Activated naive CD4-positive, alpha-beta T cell treated with anti-CD3 and anti-CD28 coated beads, Interleukin-2, amount 50 U/mL, for 72 hours (primary cell): ENCODE data around the gene PTPRT. TPM values are rescaled to one million over a fixed set of nuclear protein-coding genes. Genes with fewer than 3 reads are reported as not detected.

Experiments
- ATAC-seq, 2 donors: fragments of 150-1000 bp; cut with Tn5 transposase; 2 replicates each; pipeline ENCODE4 v1.10.0; 2021; ENCODE audit warnings: mild to moderate bottlenecking in 2 of 2, moderate library complexity in 2 of 2
- DNase-seq, 2 donors: peaks; one replicate each; pipeline ENCODE4 v3.0.0; 2021 to 2022; ENCODE audit warnings: low spot score in 2 of 2
- H3K27ac Mint-ChIP-seq, 2 donors: one replicate each; pipeline ENCODE4 v1.8.0; 2022; ENCODE audit warnings: mild to moderate bottlenecking in 2 of 2, mixed read lengths in 2 of 2
- H3K36me3 Mint-ChIP-seq, 2 donors: one replicate each; pipeline ENCODE4 v1.8.0; 2022; ENCODE audit warnings: mixed read lengths in 2 of 2
- H3K9me3 Mint-ChIP-seq, 2 donors: one replicate each; pipeline ENCODE4 v1.8.0; 2022; ENCODE audit warnings: mixed read lengths in 2 of 2
- total RNA-seq, 2 donors: library from RNA; stranded (reverse); gene quantifications; one replicate each; pipeline ENCODE4 v1.2.3, GENCODE V29; 2022

The PTPRT gene
- total RNA-seq, 2 donors from 2014 or later = not detected

DNA sequence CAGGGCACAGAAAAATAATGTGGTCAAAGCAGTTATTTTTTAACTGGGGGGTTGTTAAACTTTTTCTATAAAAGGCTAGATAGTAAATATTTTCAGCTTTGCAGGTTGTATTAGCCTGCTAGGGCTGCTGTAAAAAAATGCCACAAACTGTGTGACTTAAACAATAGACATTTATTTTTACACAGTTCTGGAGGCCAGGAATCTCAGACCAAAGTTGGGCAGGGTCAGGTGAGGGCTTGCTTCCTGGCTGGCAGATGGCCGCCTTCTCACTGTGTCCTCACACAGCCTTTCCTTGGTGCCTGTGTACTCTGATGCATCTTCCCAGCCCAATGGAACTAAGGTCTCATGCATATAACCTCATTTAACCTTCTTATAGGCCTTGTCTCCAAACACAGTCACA, 294.7 kb downstream of the PTPRT start:
- DNase-seq (no peak), ATAC-seq (no peak)
- no peaks in the 10 kb centered on the region for H3K36me3 Mint-ChIP-seq
- H3K9me3 Mint-ChIP-seq = peaks cover 15 to 16% of the 10 kb centered on the region in 2 donors
- H3K27ac Mint-ChIP-seq = no peak overlapping the region

DNA sequence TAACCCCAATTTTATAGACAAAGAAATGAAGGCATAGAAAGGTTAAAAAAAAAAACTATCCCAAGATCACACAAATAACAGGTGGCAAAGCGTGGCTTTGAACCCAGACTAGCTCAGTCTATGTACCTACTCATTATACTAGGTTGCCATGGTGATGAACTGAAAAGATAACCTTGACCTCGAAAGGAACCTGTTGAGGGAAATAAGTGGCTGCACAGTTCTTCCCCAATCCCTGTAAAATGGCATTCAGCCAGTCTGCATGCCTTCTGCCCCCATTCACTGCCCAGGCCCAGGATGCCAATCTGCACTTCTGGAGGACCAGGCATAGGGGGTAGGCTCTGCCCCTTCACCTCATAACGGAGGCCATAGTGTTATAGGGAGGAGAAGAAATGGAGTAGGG, 295.2 kb downstream of the PTPRT start:
- no peak overlapping the region for H3K27ac Mint-ChIP-seq
- H3K9me3 Mint-ChIP-seq = peaks cover 14 to 15% of the 10 kb centered on the region in 2 donors
- ATAC-seq (no peak), DNase-seq (no peak)
- no peaks in the 10 kb centered on the region for H3K36me3 Mint-ChIP-seq

DNA sequence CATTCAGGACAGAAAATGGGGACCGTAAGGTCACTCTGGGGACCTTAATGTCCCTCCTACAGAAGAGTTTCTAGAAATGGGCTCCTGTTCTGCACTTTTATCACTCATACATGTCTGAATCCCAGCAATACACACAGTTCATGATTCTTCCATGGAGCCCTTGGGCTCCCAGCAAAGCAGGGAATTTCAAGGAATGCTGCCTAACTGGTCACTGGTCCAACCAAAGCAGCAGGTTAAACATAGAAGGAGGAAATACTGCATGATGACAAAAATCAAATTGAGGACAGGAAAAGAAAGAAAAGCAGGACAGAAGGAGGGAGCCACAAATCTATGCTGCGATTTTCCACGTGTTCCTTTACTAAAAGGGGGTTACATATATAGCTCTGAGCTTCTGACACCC, 300.2 kb downstream of the PTPRT start:
- DNase-seq (no peak), ATAC-seq (no peak)
- Mint-ChIP-seq H3K36me3 (no peaks in the 10 kb centered on the region), H3K27ac (no peak overlapping the region), H3K9me3 (peaks cover 9 to 10% of the 10 kb centered on the region in 2 donors)

DNA sequence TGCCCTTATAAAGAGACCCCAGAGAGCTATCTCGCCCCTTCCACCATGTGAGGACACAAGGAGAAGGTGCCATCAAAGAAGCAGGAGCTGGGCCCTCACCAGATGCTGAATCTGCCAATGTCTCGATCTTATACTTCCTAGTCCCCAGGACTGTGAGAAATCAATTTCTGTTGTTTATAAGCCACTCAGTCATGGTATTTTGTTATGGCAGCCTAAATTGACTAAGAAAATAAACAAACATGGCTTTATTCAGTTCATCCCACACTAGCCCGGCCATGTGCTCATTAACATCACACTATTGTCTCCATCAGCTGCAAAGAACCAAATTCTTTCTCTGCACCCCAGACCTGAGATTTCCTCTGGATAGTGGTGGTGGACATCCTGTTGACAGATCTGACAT, 302.4 kb downstream of the PTPRT start:
- Mint-ChIP-seq H3K27ac (no peak overlapping the region), H3K9me3 (peaks cover 7 to 11% of the 10 kb centered on the region in 2 donors), H3K36me3 (no peaks in the 10 kb centered on the region)
- ATAC-seq = no peak
- DNase-seq = no peak

DNA sequence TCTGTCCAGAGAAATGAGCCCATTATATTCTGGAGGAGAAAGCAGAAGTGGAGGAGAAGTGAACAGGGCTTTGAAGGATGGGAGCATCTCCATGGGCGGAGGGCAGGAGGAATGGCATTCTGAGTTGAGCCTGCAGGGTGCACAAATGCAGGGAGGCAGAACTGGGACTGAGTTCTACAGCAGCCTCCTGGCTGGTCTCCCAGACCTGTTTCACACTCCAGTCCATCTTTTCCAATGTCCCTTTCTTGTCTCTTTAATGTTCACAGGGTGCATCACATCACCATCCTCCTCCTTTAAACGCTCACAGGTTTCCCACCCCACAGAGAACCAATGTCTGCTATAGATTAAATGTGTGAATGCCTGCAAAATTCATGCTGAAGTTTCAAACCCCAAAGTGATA, 302.9 kb downstream of the PTPRT start:
- peaks cover 7 to 11% of the 10 kb centered on the region in 2 donors for H3K9me3 Mint-ChIP-seq
- no peak for DNase-seq
- no peaks in the 10 kb centered on the region for H3K36me3 Mint-ChIP-seq
- no peak overlapping the region for H3K27ac Mint-ChIP-seq
- ATAC-seq = no peak

DNA sequence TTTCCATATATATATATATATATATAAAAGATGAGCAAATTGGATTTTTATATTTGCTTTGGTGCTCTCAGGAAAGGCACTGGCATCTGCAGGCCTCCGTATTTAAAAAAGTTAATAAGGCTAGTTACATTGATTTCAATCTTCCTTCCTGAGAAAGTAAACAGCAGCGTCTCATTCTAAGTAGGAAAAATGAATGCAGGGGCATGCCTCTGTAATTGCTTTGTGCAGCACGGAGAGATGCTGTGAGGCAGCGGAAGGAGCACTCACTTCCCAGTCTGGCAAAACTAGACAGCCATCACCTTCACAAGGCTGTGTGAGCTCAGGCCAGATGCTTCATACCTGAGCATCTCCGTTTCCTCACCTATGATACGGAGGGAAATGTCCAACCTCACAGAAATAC, 303.7 kb downstream of the PTPRT start:
- Mint-ChIP-seq H3K36me3 (no peaks in the 10 kb centered on the region), H3K27ac (no peak overlapping the region), H3K9me3 (peaks cover 6 to 10% of the 10 kb centered on the region in 2 donors)
- DNase-seq (no peak), ATAC-seq (no peak)

DNA sequence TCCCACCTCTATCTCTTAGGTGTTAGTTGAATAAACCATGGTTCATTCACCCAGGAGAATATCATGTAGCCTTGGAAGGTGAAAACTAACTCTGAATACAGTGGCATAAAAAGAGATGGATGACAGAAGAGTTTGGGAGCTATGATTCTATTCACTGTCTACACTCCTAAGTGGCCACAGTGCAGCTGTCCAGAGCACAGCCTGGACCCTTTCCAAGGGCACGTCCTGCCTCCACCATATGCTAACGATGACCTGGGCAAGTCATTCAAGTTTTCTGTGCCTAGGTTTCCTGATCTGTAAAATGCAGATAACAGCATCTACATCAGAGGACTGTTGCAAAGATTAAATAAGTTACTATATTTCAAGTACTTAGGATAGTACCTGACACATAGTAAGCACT, 314.1 kb downstream of the PTPRT start:
- no peaks in the 10 kb centered on the region for H3K36me3 Mint-ChIP-seq
- DNase-seq (no peak), ATAC-seq (no peak)
- H3K9me3 Mint-ChIP-seq = peaks cover 0 to 4% of the 10 kb centered on the region in 2 donors
- no peak overlapping the region for H3K27ac Mint-ChIP-seq

DNA sequence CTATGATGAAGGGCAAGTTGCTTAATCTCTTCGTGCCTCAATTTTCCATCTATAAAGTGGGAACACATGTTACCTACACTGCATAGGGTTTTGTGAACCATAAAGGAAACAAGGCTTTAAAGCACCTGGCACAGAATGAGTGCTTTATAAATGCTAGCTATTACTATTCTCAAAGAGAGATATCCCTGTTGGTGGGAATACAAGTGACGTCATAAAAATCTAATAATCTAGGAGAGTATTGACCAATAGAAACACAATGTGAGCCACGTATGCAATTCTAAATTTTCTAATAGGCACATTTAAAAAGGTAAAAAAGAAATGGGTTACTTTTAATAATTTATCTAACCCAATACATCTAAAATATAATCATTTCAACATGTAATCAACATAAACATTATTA, 316.4 kb downstream of the PTPRT start:
- no peak overlapping the region for H3K27ac Mint-ChIP-seq
- H3K36me3 Mint-ChIP-seq = no peaks in the 10 kb centered on the region
- peaks cover 5 to 8% of the 10 kb centered on the region in 2 donors for H3K9me3 Mint-ChIP-seq

DNA sequence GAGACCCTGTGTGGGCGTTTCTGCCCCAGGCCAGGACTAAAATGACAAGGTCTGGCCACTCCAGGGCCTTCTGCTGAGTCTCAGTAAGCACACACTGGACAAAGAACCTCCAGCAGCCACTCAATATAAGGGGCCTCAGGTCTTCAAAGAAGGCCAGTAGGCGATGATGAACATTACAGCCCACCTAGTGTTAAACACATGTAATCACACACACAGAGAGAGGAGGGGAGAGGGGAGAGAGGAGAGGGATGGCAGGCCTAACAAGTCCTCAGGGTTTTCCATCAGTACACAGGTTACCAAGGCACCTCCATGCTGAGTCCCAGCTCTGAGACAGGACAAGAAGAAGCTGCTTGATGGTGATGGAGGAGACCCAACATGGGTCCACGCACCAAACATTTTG, 325.6 kb downstream of the PTPRT start:
- ATAC-seq (no peak), DNase-seq (no peak)
- peaks cover 4 to 11% of the 10 kb centered on the region in 2 donors for H3K9me3 Mint-ChIP-seq
- H3K27ac Mint-ChIP-seq = no peak overlapping the region
- no peaks in the 10 kb centered on the region for H3K36me3 Mint-ChIP-seq

More for the DNA sequence above, 316.4 kb downstream of the PTPRT start:
- DNase-seq (no peak), ATAC-seq (no peak)

DNA sequence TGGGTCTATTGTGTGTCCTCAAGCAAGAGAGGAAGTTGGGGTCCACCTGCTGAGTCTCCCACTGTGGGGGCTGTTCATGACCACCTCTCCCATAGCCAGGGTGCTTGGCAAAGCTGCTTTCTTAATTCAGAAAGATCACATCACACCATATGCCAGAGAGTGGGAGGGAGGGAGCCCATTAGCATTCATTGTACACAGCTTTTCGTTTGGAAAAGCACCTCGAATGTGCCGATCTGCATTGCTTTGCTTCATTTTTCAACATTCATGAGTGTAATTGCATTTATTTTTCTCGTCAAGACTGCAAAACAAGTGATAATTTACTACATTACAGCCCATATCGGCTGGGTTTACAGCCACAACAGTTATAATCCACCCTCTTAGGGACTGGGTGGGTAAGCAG, 327.3 kb downstream of the PTPRT start:
- Mint-ChIP-seq H3K27ac (no peak overlapping the region), H3K36me3 (no peaks in the 10 kb centered on the region), H3K9me3 (peaks cover 5 to 9% of the 10 kb centered on the region in 2 donors)
- no peak for ATAC-seq
- no peak for DNase-seq

DNA sequence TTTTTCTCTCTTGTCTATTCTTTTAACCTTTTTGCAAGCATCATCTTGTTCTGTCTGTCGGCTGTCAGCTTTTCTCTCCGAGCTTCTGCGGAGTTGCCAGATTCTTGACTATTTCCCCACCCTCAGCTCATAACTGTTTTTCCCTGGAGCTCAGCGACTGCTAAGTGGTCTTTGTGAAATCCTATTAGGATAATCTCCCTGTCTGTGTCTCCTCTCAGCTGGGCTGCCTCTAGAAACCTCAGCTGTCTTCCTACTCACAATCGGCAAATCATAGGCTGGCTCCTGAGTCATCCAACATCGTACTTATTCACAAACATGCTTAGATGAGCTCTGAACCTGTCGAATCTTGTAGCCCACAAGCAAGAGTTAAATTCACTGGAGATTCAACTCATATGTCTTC, 332.3 kb downstream of the PTPRT start:
- Mint-ChIP-seq H3K27ac (no peak overlapping the region), H3K36me3 (no peaks in the 10 kb centered on the region), H3K9me3 (peaks cover 5% of the 10 kb centered on the region in 2 donors)
- ATAC-seq (no peak), DNase-seq (no peak)

DNA sequence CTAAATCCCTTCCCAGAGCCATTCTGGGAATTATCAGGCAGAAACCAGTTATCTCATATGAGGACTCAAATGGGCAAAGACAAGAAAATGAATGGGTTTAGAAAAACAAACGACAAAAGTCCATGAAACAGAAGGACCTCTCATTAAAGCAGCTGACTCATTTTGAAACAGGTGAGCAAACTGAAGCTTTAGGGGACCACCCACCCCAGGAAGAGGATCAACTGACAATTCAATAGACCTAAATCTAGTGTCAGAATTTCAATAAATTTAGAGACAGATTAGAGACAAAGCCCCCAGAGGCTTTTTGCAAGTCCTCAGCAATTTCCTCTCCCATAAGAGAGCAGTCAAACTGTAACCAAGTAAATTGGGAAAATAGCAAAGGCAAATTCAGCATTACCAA, 333.8 kb downstream of the PTPRT start:
- ATAC-seq (no peak), DNase-seq (no peak)
- Mint-ChIP-seq H3K27ac (no peak overlapping the region), H3K9me3 (peaks cover 8 to 11% of the 10 kb centered on the region in 2 donors), H3K36me3 (no peaks in the 10 kb centered on the region)

DNA sequence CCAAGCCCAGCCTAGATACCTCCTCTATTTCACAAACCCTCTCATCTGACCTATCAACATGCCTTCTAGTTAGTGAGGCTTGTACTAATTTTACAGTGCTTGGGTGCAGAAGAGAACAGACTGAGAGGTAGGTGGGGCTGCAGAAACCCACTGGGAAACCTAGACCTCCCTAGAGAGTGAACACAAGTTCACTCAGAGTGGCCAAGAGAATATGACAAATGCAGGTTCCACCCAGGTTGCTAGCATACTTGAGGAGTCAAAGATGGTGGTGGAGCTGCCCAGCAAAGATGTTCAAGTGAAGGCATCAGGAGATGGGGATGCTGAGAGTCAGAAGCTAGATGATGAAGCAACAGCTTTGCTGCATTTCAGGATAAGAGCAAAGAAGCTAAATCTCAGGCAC, 337.0 kb downstream of the PTPRT start:
- H3K27ac Mint-ChIP-seq = no peak overlapping the region
- peaks cover 8 to 14% of the 10 kb centered on the region in 2 donors for H3K9me3 Mint-ChIP-seq
- H3K36me3 Mint-ChIP-seq = no peaks in the 10 kb centered on the region
- no peak for DNase-seq
- no peak for ATAC-seq

DNA sequence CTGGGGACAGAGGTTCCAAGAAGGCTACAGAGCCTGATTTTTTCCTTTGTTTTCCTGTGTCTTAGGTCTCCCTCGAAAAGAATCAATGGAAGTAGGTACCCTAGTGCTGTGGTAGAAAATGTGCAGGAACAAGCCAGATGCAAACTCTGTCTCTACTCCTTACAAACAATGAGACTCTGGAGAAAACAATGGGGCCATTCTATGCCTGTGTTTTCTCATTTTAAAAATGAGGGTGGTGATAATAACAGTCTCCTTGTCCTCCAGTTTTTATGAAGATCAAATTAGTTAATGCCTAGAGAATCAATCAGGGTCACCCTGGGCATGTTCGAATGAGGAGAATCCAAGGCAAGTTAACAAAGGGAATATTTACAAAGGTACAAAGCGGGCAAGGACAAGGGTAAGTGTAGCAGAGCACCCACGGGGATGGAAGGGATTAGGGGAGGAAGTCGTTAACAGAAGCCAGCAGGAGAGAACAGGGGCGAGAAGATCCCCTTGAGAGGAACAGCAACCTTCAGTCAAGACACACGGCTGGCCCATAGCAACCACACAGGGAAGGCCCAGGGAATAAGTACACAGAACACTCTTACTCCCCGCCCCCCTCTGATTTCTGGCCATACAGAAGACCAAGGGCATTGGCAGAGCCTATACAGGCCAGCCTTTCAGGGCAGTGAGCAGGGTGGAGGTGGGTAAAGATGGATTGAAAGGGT, 342.8 kb downstream of the PTPRT start:
- DNase-seq = no peak
- Mint-ChIP-seq H3K36me3 (no peaks in the 10 kb centered on the region), H3K27ac (no peak overlapping the region), H3K9me3 (peaks cover 8 to 20% of the 10 kb centered on the region in 2 donors)
- ATAC-seq = no peak

DNA sequence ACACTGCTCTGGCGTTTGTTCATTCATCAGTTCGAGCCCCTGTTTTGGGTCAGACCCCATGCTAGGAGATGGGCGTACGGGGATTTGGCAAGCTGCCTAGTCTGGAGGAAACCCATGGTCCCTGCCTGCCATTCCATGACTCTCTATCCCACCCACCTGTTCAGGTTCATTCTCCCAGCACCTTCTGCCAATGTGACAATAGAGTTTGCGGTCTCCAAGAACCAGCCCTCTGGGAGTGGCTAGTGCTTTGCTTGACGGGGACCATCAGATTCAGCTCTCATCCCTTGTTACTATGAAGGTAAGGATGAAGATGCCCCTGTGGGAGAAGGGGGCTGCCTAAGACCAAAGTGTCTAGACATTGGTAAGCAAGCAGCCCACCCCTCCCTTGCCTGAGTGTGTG, 345.0 kb downstream of the PTPRT start:
- no peak for ATAC-seq
- no peak for DNase-seq
- H3K27ac Mint-ChIP-seq = no peak overlapping the region
- no peaks in the 10 kb centered on the region for H3K36me3 Mint-ChIP-seq
- H3K9me3 Mint-ChIP-seq = peaks cover 0 to 13% of the 10 kb centered on the region in 2 donors

DNA sequence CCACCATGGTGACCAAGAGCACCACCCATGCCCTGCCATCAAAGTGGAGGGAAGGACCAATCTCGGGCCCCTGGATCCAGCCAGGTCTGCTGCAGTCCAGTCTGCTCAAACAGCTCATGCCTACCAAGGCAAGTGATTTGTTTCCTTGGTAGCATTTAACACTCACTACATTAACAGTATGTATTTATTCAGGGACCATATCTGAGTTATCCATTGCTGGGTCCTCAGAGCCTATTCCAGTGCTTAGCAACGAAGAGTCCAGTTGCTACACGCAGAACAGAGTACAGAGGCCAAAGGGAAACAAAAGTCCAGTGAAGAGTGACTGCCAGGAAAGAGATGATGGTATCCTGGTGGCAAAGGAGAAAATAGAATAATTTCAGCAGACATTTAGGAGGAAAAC, 352.2 kb downstream of the PTPRT start:
- H3K36me3 Mint-ChIP-seq = no peaks in the 10 kb centered on the region
- no peak overlapping the region for H3K27ac Mint-ChIP-seq
- no peaks in the 10 kb centered on the region for H3K9me3 Mint-ChIP-seq
- ATAC-seq = no peak
- no peak for DNase-seq

DNA sequence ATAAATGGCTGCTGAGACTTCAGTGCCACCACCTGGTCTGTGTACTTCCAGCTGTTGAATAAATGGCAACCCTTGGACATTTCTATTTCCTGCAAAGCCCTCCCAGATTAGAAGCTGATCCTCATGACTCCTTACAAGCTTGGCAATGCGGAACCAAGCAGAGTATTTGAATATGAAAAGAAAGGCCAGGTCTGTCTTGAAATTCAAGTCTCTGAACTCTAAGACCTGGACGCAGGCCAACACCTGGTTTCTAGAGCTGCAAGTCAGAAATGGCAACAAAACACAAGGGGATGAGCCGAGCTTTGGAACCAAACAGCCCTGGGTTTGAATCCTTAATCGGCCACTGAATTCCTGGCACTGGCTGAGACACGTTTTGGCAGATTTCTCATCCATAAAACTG, 353.4 kb downstream of the PTPRT start:
- Mint-ChIP-seq H3K9me3 (no peaks in the 10 kb centered on the region), H3K27ac (no peak overlapping the region), H3K36me3 (no peaks in the 10 kb centered on the region)
- DNase-seq = no peak
- ATAC-seq = no peak

DNA sequence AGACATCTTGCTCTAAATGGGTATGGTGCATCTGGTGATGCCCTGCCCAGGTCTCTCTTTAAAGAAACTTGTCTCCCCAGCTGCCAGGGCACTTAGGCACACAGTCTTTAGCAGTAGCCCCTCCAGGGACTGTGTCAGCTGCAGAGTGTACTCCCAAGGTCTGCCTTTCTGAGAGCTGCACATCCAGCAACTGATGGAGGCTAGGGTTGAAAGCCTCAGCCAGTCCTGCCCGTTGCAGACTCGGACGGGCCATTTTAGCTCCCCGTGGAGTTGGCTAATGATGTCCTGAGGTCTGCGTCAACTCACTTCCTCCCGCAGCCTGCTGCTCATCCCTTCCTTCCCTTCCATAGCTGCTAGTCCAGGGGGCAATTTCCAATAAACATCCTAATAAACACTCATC, 381.8 kb downstream of the PTPRT start:
- no peak for ATAC-seq
- peaks cover 12 to 14% of the 10 kb centered on the region in 2 donors for H3K9me3 Mint-ChIP-seq
- no peak for DNase-seq
- no peaks in the 10 kb centered on the region for H3K36me3 Mint-ChIP-seq
- no peak overlapping the region for H3K27ac Mint-ChIP-seq
